GM10266 (cell line): ENCODE measurements around the gene PSMC3.

Experiments
- DNase-seq: peaks from one replicate; pipeline ENCODE4 v3.0.0; 2012; ENCODE audit errors: extremely low spot score
- TF ChIP-seq, protein P1 (sequence below): IDR thresholded peaks from 2 replicates; pipeline ENCODE4 v1.5.1; 2012; ENCODE audit warnings: mild to moderate bottlenecking, low read depth; ENCODE audit not compliant: control insufficient read depth, insufficient read depth; ENCODE audit errors: missing control alignments

The PSMC3 gene

DNA sequence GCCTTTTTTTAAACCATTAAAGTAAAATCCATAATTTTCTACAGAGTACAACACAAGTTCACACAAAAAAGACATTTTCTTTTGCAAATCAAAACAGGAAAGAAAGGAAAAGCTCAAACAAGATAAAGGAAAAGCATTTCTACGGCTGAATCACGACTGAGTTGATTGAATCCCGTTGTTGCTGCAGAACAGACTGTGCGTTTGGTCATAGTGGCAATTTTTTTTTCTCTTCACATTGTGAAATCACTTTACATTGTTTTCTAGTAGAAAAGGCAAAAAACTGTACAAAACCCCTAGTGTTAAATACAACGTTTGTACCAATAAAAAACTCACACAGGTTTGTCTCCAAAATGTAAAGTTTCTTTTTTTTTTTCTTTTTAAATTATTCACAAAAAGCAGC, 40.0 kb upstream of the PSMC3 start:
- DNase-seq = no peak
- TF ChIP-seq, protein P1, sequence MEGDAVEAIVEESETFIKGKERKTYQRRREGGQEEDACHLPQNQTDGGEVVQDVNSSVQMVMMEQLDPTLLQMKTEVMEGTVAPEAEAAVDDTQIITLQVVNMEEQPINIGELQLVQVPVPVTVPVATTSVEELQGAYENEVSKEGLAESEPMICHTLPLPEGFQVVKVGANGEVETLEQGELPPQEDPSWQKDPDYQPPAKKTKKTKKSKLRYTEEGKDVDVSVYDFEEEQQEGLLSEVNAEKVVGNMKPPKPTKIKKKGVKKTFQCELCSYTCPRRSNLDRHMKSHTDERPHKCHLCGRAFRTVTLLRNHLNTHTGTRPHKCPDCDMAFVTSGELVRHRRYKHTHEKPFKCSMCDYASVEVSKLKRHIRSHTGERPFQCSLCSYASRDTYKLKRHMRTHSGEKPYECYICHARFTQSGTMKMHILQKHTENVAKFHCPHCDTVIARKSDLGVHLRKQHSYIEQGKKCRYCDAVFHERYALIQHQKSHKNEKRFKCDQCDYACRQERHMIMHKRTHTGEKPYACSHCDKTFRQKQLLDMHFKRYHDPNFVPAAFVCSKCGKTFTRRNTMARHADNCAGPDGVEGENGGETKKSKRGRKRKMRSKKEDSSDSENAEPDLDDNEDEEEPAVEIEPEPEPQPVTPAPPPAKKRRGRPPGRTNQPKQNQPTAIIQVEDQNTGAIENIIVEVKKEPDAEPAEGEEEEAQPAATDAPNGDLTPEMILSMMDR = no peak

GRCh38 chr11:47464483-47464882, 38.2 kb upstream of the PSMC3 start:
- no peak for DNase-seq
- TF ChIP-seq, protein P1 = no peak

DNA sequence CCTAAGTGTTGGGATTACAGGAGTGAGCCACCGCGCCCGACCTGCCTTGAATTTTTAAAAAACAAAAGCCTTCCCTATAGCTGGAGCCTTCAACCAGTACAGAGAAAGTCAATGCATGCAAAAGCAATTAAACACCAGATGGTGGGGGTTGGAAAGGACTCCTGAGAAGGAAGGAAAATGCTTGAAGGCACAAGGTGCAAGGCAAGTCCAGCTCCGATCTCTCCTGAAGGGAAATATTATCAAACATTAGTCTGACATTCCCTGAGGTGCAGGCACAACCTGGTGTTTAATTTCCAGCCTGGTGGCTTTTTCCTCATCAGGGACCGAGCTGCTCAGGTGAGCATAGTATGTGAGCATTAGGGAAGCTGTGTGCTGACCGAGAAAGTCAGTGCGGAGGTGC, 35.6 kb upstream of the PSMC3 start:
- DNase-seq = no peak
- TF ChIP-seq, protein P1 = no peak

DNA sequence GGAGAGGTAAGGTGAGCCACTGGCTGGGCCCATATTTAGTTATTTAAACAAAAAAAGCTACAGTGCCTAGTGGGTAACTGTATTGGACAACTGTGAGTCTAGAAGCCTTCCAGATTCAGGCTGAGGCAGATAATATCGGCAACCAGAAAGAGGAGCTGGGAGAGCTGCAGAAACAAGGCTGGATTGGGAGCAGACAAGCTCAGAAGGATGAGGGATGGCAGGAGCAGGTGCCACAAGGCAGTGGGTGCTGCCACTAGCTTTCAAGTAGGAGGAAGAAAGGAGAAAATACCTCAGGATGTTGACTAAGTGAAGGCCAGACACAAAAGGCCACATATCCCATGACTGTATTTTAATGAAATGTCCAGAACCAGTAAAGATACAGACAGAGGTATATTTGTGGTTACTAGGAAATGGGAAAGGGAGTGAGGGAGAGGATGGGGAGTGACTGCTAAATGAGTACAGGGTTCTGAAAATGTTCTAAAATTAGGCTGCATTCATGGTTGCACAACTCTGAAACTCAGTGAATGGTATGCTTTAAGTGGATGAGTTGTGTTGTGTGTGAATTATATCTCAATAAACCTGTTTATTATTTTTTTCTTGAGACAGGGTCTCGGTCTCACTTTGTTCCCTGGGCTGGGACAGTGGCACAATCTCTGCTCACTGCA, 34.5 kb upstream of the PSMC3 start:
- TF ChIP-seq, protein P1 = no peak
- DNase-seq = no peak

- TF ChIP-seq, protein P1 = peak; percentile 75
- peak; percentile 81 for DNase-seq
These were observed 28.0 kb upstream of the PSMC3 start for GRCh38 chr11:47454258-47454671.

DNA sequence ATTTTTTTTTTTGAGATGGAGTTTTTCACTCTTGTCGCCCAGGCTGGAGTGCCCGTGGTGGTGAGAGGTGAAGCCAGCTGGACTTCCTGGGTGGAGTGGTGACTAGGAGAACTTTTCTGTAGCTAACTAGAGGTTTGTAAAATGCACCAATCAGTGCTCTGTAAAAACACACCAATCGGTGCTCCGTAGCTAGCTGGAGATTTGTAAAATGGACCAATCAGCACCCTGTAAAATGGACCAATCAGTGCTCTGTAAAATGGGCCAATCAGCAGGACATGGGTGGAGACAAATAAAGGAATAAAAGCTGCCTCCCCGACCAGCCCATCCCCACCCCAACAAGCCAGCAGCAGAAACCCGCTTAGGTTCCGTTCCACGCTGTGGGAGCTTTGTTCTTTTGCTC, 27.1 kb upstream of the PSMC3 start:
- TF ChIP-seq, protein P1 = no peak
- DNase-seq = no peak

- TF ChIP-seq, protein P1 = no peak
- DNase-seq = no peak
These were observed 25.8 kb upstream of the PSMC3 start for GRCh38 chr11:47451990-47452389.
